NCI-H1417 treated with DMSO at 0.1 percent for 48 hours (cell line): ENCODE measurements around the gene DUSP16.
"Not testable (repeated sequence)": the region's sequence is repeated elsewhere in the genome, so short reads cannot be mapped to it uniquely, and the experiment has no call there.

Source experiments
- DNase-seq: peaks from one replicate; lab custom pipeline; 2025; lab: John Stamatoyannopoulos, UW

DUSP16 gene

GRCh38 chr12:12583510-12584178 lies 21.0 kb upstream of the DUSP16 start:
- DNase-seq, result no peak

GRCh38 chr12:12582895-12583303 lies 20.2 kb upstream of the DUSP16 start:
- no peak for DNase-seq

GRCh38 chr12:12582193-12582881 lies 19.7 kb upstream of the DUSP16 start:
- no peak for DNase-seq

- DNase-seq, result not testable (repeated sequence)
These were observed 18.1 kb upstream of the DUSP16 start for GRCh38 chr12:12580716-12581115.

GRCh38 chr12:12577786-12578185 lies 15.1 kb upstream of the DUSP16 start:
- no peak for DNase-seq

- no peak for DNase-seq
These were observed 10.0 kb upstream of the DUSP16 start for GRCh38 chr12:12572659-12573058.

- DNase-seq, result not testable (repeated sequence)
These were observed 3.3 kb upstream of the DUSP16 start for GRCh38 chr12:12565971-12566370.

GRCh38 chr12:12564911-12565310 lies 2.2 kb upstream of the DUSP16 start:
- DNase-seq, result no peak

- DNase-seq, result no peak
These were observed 746 bp upstream of the DUSP16 start for GRCh38 chr12:12563290-12563928.

- DNase-seq, result no peak
These were observed 613 bp downstream of the DUSP16 start for GRCh38 chr12:12562016-12562483.

GRCh38 chr12:12561371-12562015 lies 1.2 kb downstream of the DUSP16 start:
- DNase-seq, result no peak

GRCh38 chr12:12560587-12561370 lies 1.9 kb downstream of the DUSP16 start:
- no peak for DNase-seq

- DNase-seq, result no peak
These were observed 2.9 kb downstream of the DUSP16 start for GRCh38 chr12:12559719-12560296.

- no peak for DNase-seq
These were observed 4.4 kb downstream of the DUSP16 start for GRCh38 chr12:12558291-12558690.

- DNase-seq, result no peak
These were observed 4.9 kb downstream of the DUSP16 start for GRCh38 chr12:12557733-12558132.

GRCh38 chr12:12555656-12556055 lies 7.0 kb downstream of the DUSP16 start:
- no peak for DNase-seq

- DNase-seq, result no peak
These were observed 9.4 kb downstream of the DUSP16 start for GRCh38 chr12:12553208-12553785.

- DNase-seq, result no peak
These were observed 11.5 kb downstream of the DUSP16 start for GRCh38 chr12:12551115-12551514.

- no peak for DNase-seq
These were observed 12.4 kb downstream of the DUSP16 start for GRCh38 chr12:12550277-12550676.

- no peak for DNase-seq
These were observed 13.2 kb downstream of the DUSP16 start for GRCh38 chr12:12549426-12549825.

- no peak for DNase-seq
These were observed 13.9 kb downstream of the DUSP16 start for GRCh38 chr12:12548713-12549112.
